Neural crest cell (in vitro differentiated cells): ENCODE results near the gene RMI1. TPM values are rescaled to one million over a fixed set of nuclear protein-coding genes. Genes with fewer than 3 reads are reported as not detected.

Experiments
- DNase-seq: peaks from one replicate; pipeline ENCODE4 v3.0.0; 2021; ENCODE audit warnings: low read depth, mixed read lengths, low spot score
- H3K27ac Mint-ChIP-seq: one replicate; pipeline ENCODE4 v1.8.0; 2021; ENCODE audit warnings: mild to moderate bottlenecking, mixed read lengths; ENCODE audit not compliant: unreplicated experiment
- H3K27me3 Mint-ChIP-seq: 2 replicates; pipeline ENCODE4 v1.8.0; 2021; ENCODE audit warnings: low read depth, mild to moderate bottlenecking, mixed read lengths
- H3K36me3 Mint-ChIP-seq: 2 replicates; pipeline ENCODE4 v1.8.0; 2021; ENCODE audit warnings: low read depth, mild to moderate bottlenecking, mixed read lengths
- H3K4me1 Mint-ChIP-seq: 2 replicates; pipeline ENCODE4 v1.8.0; 2021; ENCODE audit warnings: mixed read lengths
- H3K4me3 Mint-ChIP-seq: one replicate; pipeline ENCODE4 v1.8.0; 2021; ENCODE audit warnings: mild to moderate bottlenecking, mixed read lengths
- H3K9me3 Mint-ChIP-seq: 2 replicates; pipeline ENCODE4 v1.8.0; 2021; ENCODE audit warnings: mixed read lengths
- total RNA-seq: library from RNA; stranded (reverse); gene quantifications from 2 replicates; pipeline ENCODE4 v1.2.1, GENCODE V29; 2021
- TF ChIP-seq, protein P1 (sequence below): fragments of 200-600 bp; sonication (generic); conservative IDR thresholded peaks from 2 replicates; pipeline ENCODE4 v1.5.0; 2021; ENCODE audit warnings: antibody characterized with exemption, mild to moderate bottlenecking

Gene RMI1
- total RNA-seq, 1 donor from 2014 or later: 37.3 TPM

DNA sequence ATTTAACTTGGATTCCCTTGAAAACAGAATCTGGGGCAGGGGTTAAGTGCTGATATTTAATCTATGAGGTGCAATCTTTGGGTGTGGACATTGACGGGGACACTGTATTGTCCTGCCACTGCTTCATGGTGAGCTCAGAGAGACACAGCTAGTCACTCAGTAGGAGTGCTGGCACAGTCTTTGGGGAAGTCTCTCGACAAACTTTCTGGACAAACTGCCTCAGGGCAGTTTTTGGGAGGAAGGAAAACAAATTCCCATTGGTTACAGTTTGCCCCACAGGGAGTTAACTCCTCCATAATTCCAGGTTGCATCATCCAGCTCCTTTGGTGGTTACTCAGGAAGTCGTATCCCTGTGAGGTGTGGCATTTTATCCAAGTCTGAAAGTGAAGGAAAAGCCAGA is 18.4 kb upstream of the RMI1 start:
- Mint-ChIP-seq H3K27me3 (peaks cover 5% of the 10 kb centered on the region), H3K4me1 (peaks cover 11% of the 10 kb centered on the region), H3K27ac (no peak overlapping the region), H3K9me3 (no peaks in the 10 kb centered on the region), H3K36me3 (peaks cover 6% of the 10 kb centered on the region), H3K4me3 (no peak overlapping the region)
- DNase-seq: no peak
- TF ChIP-seq, protein P1, sequence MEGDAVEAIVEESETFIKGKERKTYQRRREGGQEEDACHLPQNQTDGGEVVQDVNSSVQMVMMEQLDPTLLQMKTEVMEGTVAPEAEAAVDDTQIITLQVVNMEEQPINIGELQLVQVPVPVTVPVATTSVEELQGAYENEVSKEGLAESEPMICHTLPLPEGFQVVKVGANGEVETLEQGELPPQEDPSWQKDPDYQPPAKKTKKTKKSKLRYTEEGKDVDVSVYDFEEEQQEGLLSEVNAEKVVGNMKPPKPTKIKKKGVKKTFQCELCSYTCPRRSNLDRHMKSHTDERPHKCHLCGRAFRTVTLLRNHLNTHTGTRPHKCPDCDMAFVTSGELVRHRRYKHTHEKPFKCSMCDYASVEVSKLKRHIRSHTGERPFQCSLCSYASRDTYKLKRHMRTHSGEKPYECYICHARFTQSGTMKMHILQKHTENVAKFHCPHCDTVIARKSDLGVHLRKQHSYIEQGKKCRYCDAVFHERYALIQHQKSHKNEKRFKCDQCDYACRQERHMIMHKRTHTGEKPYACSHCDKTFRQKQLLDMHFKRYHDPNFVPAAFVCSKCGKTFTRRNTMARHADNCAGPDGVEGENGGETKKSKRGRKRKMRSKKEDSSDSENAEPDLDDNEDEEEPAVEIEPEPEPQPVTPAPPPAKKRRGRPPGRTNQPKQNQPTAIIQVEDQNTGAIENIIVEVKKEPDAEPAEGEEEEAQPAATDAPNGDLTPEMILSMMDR: no peak

DNA sequence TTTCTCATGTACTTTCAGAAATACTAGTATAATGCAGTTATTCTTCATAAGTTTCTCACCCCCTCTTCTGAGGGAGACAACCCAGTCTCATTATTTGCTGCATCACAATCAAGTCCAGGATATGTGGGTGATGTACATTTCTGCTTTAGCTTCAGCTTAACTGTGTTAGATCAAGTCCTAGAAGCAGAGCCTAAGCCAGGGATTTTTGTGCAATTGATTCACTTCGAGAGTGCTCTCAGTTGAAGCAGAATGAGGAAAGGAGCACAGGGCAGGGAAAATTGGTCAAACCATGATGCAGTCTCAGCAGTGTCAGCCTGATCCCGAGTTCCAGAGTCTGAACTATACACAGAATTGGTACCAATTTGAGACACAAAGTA is 15.6 kb upstream of the RMI1 start:
- DNase-seq: peak; percentile 9

DNA sequence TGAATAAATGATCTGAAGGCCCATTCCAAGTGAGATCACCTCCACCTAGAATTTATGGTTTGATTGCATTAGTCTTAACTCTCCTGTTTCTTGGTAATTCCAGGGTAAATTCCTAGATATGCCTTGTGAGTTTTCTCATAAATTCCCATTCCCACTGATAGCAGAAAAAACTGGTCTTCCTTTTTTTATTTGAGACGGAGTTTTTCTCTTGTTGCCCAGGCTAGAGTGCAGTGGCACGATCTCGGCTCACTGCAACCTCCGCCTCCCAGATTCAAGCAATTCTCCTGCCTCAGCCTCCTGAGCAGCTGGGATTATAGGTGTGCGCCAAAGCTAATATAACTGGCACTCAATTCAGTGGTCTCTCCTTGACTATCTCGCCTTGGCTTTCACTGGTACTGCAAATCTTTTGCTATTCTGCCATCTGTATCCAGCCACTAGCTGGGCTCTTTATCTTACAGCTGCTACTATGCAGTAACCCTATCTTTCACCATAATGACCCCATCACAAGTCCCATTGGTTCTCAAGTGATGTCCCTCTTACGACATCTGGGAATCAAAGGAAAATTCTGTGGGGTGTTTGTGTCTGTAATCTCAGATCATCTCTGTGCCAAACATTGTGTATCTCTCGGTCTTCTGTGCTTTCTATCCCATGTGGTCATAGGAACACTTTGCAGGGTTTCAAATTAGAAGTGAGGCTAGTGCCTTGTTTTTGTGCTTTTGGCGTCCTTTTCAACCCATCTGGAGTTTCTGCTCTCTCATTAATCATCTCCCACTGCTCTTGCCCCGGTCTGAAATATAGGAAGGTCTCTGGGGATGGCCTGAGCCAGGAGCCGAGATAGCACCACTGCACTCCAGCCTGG is 15.0 kb upstream of the RMI1 start:
- TF ChIP-seq, protein P1: no peak
- DNase-seq: no peak
- Mint-ChIP-seq H3K9me3 (no peaks in the 10 kb centered on the region), H3K27me3 (peaks cover 5% of the 10 kb centered on the region), H3K36me3 (peaks cover 19% of the 10 kb centered on the region), H3K4me3 (peak overlapping the region; percentile 27), H3K27ac (no peak overlapping the region), H3K4me1 (peaks cover 14% of the 10 kb centered on the region)

More for the DNA sequence above, 15.6 kb upstream of the RMI1 start:
- Mint-ChIP-seq H3K36me3 (peaks cover 14% of the 10 kb centered on the region), H3K27ac (no peak overlapping the region), H3K9me3 (no peaks in the 10 kb centered on the region), H3K27me3 (peaks cover 5% of the 10 kb centered on the region), H3K4me1 (peaks cover 10% of the 10 kb centered on the region), H3K4me3 (peak overlapping the region; percentile 27)
- TF ChIP-seq, protein P1: no peak

DNA sequence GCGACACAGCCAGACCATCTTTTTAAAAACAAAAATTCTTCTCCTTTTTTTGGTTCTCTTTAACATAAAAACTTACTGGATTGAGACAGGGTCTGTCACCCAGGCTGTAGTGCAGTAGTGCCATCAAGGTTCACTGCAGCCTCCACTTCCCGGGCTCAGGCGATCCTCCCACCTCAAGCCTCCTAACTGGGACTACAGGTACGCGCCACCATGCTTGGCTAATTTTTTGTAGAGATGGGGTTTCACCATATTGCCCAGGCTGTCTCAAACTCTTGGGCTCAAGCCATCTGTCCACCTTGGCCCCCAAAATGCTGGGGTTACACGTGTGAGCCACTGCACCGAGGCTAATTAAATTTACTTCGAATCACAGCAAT is 14.4 kb upstream of the RMI1 start:
- Mint-ChIP-seq H3K4me1 (peaks cover 14% of the 10 kb centered on the region), H3K27ac (no peak overlapping the region), H3K9me3 (no peaks in the 10 kb centered on the region), H3K4me3 (no peak overlapping the region), H3K27me3 (peaks cover 5% of the 10 kb centered on the region), H3K36me3 (peaks cover 24% of the 10 kb centered on the region)
- TF ChIP-seq, protein P1: no peak
- no peak for DNase-seq

DNA sequence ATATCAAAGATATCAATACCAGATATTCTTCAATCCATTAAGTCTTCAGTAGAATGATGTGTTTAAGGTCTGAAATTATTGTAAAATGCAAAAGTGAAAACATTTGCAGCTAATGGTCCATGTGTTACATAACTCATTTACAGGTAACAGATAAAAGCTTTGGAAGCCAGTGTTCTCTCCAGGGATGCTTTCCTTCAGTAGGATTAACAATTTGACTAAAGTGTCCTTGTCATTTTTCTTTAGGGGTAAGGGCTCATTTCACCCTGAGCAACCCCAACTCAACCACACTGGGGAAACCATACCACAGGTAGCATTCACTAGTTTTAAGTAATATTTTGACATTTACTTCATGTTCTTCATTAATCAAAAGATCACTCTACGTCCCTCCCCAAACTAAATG is 13.5 kb upstream of the RMI1 start:
- Mint-ChIP-seq H3K4me3 (no peak overlapping the region), H3K27me3 (peaks cover 5% of the 10 kb centered on the region), H3K9me3 (no peaks in the 10 kb centered on the region), H3K36me3 (peaks cover 33% of the 10 kb centered on the region), H3K27ac (no peak overlapping the region), H3K4me1 (peaks cover 17% of the 10 kb centered on the region)
- DNase-seq: no peak
- TF ChIP-seq, protein P1: no peak
